ENCODE measurements around the gene COG5.

The COG5 gene

DNA sequence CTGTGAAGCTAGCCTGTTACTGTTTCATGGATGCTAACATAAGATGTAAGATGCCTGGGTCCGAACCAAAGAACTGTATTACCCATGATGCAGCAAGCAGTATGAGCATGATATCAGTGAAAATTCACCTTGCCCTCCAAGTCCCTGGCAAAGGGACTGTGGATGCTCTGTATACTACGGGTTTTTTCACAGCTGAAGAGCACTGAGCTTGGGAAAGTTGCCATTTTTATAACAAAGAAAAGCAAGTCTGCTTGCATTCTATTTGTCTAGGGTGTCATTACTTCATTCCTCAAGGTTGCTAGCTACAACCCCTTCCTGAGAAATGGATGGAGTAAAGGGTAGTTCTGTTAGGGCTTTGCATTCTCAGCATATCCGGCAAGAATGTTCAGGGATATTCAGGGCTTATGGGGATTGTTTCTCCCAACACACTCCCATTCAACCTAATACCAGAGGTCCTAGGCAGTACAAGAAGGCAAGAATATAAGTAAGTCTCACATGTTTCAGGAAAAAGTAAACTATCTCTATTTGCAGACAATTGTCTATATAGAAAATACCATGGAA, 99.0 kb downstream of the COG5 start:
- Histone ChIP-seq H3K9me2 (replicated peaks; ENCODE audit: low read depth, low read length) (no peaks in the 10 kb centered on the region), H3K4me2 (ENCODE audit: low read depth, low read length, poor library complexity, severe bottlenecking) (no peak overlapping the region), H3K9me3 (ENCODE audit: insufficient read depth, low read depth, low read length) (no peaks in the 10 kb centered on the region), H3K4me1 (ENCODE audit: insufficient read depth, low read length, poor library complexity, severe bottlenecking) (no peaks in the 10 kb centered on the region), H3K4me3 (ENCODE audit: low read length, poor library complexity, severe bottlenecking) (no peak overlapping the region), H4K20me1 (ENCODE audit: insufficient read depth, low read length, poor library complexity, severe bottlenecking) (no peaks in the 10 kb centered on the region), H2AFZ (ENCODE audit: low read length) (no peak overlapping the region), H3K36me3 (ENCODE audit: insufficient read depth, low read length) (no peaks in the 10 kb centered on the region), H3F3A (ENCODE audit: low read depth) (no peaks in the 10 kb centered on the region), H3K79me2 (ENCODE audit: insufficient read depth, low read length) (no peaks in the 10 kb centered on the region), H3K9ac (ENCODE audit: low read depth, low read length, poor library complexity, severe bottlenecking) (no peak overlapping the region), H3K27me3 (ENCODE audit: insufficient read depth, low read length, poor library complexity, severe bottlenecking) (no peaks in the 10 kb centered on the region)
- TF ChIP-seq, protein P1, sequence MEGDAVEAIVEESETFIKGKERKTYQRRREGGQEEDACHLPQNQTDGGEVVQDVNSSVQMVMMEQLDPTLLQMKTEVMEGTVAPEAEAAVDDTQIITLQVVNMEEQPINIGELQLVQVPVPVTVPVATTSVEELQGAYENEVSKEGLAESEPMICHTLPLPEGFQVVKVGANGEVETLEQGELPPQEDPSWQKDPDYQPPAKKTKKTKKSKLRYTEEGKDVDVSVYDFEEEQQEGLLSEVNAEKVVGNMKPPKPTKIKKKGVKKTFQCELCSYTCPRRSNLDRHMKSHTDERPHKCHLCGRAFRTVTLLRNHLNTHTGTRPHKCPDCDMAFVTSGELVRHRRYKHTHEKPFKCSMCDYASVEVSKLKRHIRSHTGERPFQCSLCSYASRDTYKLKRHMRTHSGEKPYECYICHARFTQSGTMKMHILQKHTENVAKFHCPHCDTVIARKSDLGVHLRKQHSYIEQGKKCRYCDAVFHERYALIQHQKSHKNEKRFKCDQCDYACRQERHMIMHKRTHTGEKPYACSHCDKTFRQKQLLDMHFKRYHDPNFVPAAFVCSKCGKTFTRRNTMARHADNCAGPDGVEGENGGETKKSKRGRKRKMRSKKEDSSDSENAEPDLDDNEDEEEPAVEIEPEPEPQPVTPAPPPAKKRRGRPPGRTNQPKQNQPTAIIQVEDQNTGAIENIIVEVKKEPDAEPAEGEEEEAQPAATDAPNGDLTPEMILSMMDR (conservative IDR thresholded peaks at IDR 0.05; ENCODE audit: low read length): no peak

DNA sequence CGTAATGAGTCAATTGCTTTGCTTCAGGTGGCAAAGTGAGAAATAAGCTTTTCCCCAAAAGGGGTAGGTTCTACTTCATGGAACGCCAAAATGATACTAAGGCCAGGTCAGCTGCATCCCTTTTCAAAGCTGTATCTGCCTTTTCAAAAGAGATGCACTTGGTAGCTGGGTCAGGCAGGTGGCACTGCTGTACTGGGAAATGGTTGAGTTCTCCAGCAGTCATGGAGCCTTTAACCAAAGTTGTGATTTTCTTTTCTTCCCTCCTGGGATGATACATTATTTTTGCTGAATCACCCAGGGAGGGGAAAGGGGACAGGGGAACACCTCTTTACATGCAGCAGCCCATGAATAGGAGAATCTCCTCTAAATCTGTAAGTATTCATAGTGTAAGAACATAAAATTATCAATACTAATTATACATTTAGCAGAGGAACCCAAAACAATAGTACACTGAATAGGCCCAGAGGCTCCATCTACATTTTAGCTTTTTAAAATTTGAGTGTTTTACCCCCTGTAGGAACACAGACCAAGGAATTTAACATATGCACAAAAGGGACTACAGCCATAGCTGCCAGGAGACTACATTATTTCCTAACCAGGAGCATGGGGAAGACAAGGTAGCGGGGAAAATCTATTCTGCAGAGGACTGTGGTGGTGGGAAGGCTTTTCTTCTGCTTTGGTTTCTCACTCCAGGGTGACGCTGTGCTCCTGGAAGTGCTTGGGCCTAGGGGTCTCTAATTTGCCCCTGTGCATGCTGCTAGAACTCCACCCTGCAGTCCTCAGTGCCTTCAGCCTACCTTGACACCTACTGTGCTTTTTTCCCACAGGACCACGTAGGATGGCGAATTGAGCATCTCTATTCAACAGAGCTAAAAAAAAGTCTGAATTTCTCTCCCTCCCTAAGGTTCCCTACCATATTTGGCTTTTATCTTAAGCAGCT, 100.3 kb downstream of the COG5 start:
- TF ChIP-seq EZH2phosphoT487 (IDR thresholded peaks at IDR 0.05; ENCODE audit: borderline replicate concordance): no peak
- TF ChIP-seq, protein P1 (conservative IDR thresholded peaks at IDR 0.05; ENCODE audit: low read length): peak; percentile 87
- no peaks in the 10 kb centered on the region for H4K20me1 ChIP-seq (ENCODE audit: insufficient read depth, low read length, poor library complexity, severe bottlenecking)
- no peaks in the 10 kb centered on the region for H3K79me2 ChIP-seq (ENCODE audit: insufficient read depth, low read length)
- no peaks in the 10 kb centered on the region for H3K36me3 ChIP-seq (ENCODE audit: insufficient read depth, low read length)
- no peaks in the 10 kb centered on the region for H3K9me2 ChIP-seq (replicated peaks; ENCODE audit: low read depth, low read length)
- H3K4me1 ChIP-seq (ENCODE audit: insufficient read depth, low read length, poor library complexity, severe bottlenecking): no peaks in the 10 kb centered on the region
- no peaks in the 10 kb centered on the region for H3K27me3 ChIP-seq (ENCODE audit: insufficient read depth, low read length, poor library complexity, severe bottlenecking)
- no peaks in the 10 kb centered on the region for H3K9me3 ChIP-seq (ENCODE audit: insufficient read depth, low read depth, low read length)
- H3K4me3 ChIP-seq (ENCODE audit: low read length, poor library complexity, severe bottlenecking): no peak overlapping the region
- H2AFZ ChIP-seq (ENCODE audit: low read length): no peak overlapping the region
- no peaks in the 10 kb centered on the region for H3F3A ChIP-seq (ENCODE audit: low read depth)
- no peak overlapping the region for H3K4me2 ChIP-seq (ENCODE audit: low read depth, low read length, poor library complexity, severe bottlenecking)
- H3K9ac ChIP-seq (ENCODE audit: low read depth, low read length, poor library complexity, severe bottlenecking): no peak overlapping the region

DNA sequence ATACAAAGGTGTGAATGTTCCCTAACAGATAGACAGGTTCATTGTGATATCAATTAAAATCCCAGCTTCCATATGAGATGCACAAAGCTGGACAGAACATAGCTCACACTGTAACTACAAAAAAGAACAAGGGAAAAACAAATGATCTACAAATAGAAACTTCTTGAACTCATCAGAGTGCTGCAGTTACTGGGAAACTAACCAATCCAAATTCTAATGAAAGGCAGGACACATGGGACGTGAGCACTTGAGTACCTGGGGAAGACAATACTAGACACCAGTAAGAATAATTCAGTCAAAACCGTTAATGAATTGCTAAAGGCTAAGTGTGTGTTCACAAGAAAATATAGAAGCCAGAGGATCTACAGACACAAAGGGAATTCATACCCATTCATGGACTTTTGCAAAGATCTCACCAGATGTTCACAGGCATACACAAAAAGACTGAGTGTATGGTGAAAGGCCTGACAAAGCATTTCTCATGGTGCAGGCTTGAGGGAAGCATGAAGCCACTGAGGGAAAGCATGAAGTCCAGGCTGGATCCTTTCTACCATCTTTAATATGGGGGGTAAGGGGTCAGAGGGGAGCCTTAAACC, 101.7 kb downstream of the COG5 start:
- H3K27me3 ChIP-seq (ENCODE audit: insufficient read depth, low read length, poor library complexity, severe bottlenecking): no peaks in the 10 kb centered on the region

More for the DNA sequence above, 101.7 kb downstream of the COG5 start:
- Histone ChIP-seq H3F3A (ENCODE audit: low read depth) (no peaks in the 10 kb centered on the region), H3K4me1 (ENCODE audit: insufficient read depth, low read length, poor library complexity, severe bottlenecking) (no peaks in the 10 kb centered on the region), H3K79me2 (ENCODE audit: insufficient read depth, low read length) (no peaks in the 10 kb centered on the region), H4K20me1 (ENCODE audit: insufficient read depth, low read length, poor library complexity, severe bottlenecking) (no peaks in the 10 kb centered on the region), H3K9me3 (ENCODE audit: insufficient read depth, low read depth, low read length) (no peaks in the 10 kb centered on the region), H2AFZ (ENCODE audit: low read length) (no peak overlapping the region), H3K4me2 (ENCODE audit: low read depth, low read length, poor library complexity, severe bottlenecking) (no peak overlapping the region), H3K4me3 (ENCODE audit: low read length, poor library complexity, severe bottlenecking) (no peak overlapping the region), H3K36me3 (ENCODE audit: insufficient read depth, low read length) (no peaks in the 10 kb centered on the region), H3K9me2 (replicated peaks; ENCODE audit: low read depth, low read length) (no peaks in the 10 kb centered on the region), H3K9ac (ENCODE audit: low read depth, low read length, poor library complexity, severe bottlenecking) (no peak overlapping the region)
- no peak for TF ChIP-seq EZH2phosphoT487 (IDR thresholded peaks at IDR 0.05; ENCODE audit: borderline replicate concordance)
- TF ChIP-seq, protein P1 (conservative IDR thresholded peaks at IDR 0.05; ENCODE audit: low read length): no peak

Measured in Loucy (cell line).